ENCODE results near the gene REV1.

- TF ChIP-seq POLR2A (IDR thresholded peaks at IDR 0.05; ENCODE audit: extremely low read depth, insufficient read length): no peak
- no peak for TF ChIP-seq CTCF (IDR thresholded peaks at IDR 0.05; ENCODE audit: low read depth, low read length)
- TF ChIP-seq MAX (IDR thresholded peaks at IDR 0.05; ENCODE audit: low read depth, low read length): no peak
Observed at GRCh38 chr2:99404797-99405669, 84.8 kb downstream of the REV1 start.
